Skin of body (tissue), 2 donors: ENCODE results near the gene RBFA. TPM values are rescaled to one million over a fixed set of nuclear protein-coding genes. Genes with fewer than 3 reads are reported as not detected.
"Not testable (repeated sequence)": the region's sequence is repeated elsewhere in the genome, so short reads cannot be mapped to it uniquely, and the experiment has no call there.

Experiments used
- DNase-seq: peaks from one replicate; lab custom pipeline; 2025; lab: John Stamatoyannopoulos, UW
- total RNA-seq: library from RNA; depleted of rRNA; stranded (reverse); fragments of >200 nt; gene quantifications from one replicate; pipeline ENCODE4 v1.2.3, GENCODE V29; 2014

RBFA gene, protein sequence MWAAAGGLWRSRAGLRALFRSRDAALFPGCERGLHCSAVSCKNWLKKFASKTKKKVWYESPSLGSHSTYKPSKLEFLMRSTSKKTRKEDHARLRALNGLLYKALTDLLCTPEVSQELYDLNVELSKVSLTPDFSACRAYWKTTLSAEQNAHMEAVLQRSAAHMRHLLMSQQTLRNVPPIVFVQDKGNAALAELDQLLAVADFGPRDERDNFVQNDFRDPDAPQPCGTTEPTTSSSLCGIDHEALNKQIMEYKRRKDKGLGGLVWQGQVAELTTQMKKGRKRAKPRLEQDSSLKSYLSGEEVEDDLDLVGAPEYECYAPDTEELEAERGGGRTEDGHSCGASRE
- 33.4 TPM for total RNA-seq

DNA sequence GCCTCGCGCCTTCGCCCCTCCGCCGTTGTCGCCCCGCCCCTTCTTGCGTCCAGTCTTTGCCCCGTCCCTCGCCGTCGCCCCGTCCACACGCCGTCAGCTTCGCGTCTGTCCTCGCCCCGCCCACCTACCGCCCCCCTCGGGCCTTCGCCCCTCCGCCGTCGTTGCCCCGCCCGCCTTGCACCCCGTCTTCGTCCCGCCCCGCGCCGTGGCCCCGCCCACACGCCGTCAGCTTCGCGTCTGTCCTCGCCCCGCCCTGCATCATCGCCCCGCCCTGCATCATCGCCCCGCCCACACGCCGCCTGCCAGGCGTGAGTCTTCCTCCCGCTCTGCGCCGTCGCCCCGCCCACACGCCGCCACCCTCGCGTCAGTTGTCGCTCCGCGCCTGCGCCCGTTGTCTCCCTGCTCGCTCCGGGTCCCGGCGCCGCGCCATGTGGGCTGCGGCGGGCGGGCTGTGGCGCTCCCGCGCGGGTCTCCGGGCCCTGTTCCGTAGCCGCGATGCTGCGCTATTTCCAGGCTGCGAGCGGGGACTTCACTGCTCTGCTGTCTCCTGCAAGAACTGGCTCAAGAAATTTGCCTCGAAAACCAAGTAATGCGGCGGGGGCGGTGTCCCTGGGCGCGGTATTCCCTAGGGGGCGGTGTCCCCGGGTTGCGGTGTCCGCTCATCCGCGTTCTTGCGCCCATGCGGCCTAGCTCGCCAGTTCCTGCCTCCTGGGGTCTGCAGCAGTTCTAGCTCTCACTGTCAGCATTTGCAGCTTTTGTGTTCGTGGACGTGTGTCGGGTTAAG is at the start of gene RBFA:
Gene RBFA, plus strand, starts transcription at position 367 of the 784 bp plus-strand sequence. Its CDS starts 62 bp downstream, at position 429.
- peak; percentile 99 for DNase-seq

DNA sequence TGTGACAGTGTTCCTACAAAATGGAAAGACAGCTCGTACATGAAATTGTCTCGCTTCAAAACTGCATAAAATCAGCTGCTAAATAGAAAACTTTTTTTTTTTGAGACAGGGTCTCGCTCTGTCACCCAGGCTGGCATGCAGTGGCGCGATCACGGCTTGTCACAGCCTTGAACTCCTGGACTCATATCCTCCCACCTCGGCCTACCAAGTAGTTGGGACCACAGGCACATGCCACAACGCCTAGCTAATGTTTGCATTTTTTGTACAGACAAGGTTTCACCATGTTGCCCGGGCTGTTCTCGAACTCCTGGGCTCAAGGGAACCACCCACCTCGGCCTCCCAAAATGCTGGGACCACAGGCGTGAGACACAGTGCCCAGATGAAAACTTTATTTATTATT is 49.1 kb upstream of the RBFA start:
- no peak for DNase-seq

DNA sequence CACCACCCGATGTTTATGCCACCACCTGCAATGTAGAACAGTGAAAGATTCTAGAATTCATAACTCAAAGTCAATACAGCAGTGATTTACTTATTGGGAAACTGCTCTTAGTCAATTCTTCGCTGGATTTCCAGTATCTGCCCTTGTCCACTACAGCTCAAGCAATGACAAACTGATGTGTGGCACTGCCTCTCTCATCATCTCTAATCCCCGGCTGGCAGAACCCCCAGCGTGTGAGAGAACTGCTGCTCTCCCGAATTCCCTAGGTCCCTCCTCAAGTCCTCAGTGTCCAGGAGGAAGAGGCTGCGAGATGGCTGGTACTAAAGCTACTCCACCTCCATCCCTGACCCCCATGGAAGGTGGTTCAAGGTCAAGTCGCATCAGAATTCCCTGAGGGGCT is 47.5 kb upstream of the RBFA start:
- no peak for DNase-seq

DNA sequence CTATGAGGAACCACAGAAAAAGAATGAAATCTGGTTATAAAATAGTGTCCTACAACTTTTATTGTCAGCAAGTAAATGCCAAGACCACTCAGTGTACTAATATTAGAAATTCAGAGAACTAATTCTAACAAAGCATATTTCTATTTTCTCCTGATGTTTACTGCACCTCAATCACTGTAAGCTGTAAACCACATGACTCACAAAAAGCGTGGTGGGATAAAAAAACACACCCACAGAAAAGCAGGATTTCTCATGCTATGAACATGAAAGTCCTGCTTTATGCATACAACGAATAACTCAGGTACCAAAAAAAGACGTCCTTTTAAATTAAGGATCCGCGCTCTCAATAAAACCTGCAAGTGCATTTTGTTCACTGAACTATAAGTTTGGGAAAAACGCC is 46.7 kb upstream of the RBFA start:
- DNase-seq, result no peak

DNA sequence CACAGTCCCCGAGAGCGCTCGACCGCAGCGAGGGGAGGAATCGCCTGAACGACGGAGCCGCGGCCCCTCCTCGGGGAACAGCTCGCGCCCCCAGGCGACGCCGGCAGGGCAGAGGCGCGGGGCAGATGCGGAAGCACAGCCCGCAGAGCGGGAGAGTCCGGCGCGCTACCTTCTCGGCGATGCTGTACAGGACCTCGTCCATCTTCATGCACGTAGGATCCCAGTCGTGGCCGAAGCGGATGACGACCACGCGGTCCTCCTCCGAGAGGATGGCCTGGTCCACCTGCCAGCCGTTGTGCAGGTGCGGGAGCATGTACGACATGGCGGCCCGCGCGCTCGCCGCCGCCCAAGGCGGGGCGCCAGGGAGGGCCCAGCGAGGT is 46.2 kb upstream of the RBFA start:
- no peak for DNase-seq

DNA sequence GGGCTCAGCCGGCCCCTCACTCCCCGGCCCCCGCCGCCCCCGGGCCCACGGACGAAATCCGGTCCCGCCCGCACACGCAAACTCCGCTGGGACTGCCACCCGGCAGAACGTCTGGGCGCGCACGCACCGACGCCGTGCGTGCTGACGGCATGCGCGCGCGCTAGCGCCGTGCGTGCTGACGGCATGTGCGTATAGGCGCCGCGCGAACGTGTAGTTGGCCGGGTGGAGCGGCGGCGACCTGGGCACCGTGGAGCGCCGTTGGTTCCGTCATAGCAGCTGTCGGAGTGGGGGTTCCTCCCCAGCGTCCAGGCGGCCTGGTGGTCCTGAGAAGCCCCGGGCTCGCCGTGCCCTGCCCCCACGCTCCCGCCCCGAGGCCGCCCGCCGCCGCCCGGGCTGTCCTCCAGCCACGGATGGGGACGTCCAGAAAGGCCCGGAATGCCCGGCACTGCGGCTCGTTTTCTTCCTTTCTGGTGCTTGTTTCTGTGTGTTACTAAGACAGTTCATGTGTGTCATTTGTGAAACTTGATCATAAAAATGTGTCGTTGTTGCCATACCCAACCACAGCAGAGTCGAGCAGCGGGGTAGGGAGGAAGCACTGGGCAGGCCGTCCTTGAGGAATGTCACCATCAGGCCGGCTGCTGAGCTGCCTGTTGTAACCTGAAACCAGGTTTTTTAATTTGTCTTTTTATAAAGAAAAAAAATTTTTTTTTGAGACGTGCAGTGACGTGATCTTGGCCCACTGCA is 45.6 kb upstream of the RBFA start, which contains the start of gene TXNL4A:
Gene TXNL4A, minus strand, starts transcription at position 113 of the 744 bp plus-strand sequence. CDS start 171 bp downstream, outside the sequence.
- peak; percentile 88 for DNase-seq

DNA sequence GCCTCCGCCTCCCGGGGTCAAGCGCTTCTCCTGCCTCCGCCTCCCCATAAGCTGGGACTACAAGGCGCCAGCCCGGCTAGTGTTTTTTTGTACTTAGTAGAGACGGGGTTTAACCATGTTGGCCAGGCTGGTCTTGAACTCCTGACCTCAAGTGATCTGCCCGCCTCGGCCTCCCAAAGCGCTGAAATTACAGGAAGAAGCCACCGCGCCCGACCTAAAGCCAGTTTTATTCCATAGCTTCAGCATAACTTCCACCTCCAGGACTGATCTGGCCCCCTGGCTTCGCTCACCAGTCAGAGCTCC is 45.1 kb upstream of the RBFA start:
- no peak for DNase-seq

DNA sequence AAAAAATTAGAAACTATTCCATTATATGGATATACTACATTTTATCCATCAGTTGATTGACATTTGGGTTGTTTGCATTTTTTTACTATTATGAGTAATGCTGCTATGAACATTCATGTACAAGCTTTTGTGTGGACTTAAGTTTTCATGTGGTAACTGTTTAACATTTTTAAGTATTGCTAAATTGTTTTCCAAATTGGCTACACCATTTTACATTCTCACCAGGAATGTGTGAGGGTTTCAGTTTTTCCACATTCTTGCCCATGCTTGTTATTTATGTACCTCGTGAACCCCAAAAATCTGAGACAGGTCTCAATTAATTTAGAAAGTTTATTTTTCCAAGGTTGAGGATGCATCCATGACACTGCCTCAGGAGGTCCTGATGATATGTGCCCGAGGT is 42.7 kb upstream of the RBFA start:
- no peak for DNase-seq

DNA sequence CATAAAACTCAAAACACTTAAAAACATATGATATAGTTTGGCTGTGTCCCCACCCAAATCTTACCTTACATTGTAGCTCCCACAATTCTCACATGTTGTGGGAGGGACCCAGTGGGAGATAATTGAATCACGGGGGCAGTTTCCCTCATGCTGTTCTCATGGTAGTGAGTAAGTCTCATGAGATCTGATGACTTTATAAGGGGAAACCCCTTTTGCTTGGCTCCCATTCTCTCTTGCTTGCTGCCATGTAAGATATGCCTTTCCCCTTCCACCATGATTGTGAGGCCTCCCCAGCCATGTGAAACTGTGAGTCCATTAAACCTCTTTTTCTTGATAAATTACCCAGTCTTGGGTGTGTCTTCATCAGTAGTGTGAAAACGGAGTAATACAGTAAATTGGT is 34.5 kb upstream of the RBFA start:
- DNase-seq, result not testable (repeated sequence)

DNA sequence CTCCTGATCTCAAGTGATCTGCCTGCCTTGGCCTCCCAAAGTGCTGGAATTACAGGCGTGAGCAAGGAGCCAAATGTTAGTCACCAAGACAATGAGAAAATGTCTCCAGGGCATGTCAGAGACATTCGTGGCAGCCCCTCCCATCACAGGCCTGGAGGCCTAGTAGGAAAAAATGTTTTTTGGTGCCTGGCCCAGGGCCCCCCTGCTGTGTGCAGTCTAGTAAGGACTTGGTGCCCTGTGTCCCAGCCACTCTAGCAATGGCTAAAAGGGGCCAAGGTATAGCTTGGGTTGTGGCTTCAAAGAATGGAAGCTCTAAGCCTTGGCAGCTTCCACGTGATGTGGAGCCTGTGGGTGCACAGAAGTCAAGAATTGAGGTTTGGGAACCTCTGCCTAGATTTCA is 33.4 kb upstream of the RBFA start:
- DNase-seq, result no peak

DNA sequence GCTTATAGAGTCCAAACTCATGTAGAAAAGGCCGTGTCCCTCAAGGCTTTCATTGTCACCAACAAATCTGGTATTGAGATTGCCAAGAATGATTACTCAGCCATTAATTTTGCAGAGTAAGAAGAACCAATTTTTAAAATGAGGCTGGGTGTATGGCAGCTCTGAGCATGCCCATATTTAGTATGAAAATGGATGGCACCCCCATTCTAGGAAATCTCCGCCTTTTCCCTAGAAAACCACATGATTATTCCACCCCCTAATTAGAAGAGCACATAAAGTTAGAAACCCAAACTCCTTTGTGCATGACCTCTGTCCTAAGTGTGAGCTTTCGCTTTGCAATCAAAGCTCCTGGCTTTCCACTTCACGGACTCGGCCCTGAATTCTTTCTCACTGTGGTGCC is 31.8 kb upstream of the RBFA start:
- DNase-seq, result no peak

DNA sequence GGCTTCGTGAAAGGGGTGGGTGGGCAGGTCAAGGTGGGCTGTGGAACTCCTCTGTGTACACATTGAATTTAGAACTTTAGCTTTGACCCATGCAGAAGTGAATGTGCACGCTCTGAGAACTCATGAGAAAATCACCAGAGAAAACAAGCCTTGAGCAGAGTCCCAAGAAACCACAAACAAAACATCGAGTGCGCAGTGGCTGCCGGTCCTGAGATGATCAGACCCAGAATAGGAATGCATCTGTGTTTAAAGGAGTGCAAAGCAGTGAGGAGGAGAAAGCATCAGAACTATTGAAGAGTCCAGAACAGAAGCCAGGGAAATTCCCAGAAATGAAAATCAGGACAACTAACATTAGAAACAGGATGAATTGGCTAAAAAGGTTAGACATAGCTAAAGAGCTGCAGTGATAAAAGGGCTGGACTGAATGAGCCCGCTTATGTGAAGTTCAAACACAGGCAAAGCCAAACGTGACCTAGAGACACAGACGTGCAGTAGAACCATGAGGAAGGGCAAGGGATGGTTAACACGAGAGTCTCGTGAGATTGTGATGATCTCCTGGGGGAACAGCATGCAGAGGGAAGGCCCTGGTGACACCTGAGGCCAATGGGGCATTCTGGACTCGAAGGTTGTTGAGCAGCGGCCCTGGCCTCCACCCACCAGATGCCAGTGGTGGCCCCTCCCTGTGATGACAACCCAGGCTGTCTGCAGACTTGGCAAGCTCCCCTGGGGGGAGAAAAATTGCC is 29.5 kb upstream of the RBFA start:
- no peak for DNase-seq

DNA sequence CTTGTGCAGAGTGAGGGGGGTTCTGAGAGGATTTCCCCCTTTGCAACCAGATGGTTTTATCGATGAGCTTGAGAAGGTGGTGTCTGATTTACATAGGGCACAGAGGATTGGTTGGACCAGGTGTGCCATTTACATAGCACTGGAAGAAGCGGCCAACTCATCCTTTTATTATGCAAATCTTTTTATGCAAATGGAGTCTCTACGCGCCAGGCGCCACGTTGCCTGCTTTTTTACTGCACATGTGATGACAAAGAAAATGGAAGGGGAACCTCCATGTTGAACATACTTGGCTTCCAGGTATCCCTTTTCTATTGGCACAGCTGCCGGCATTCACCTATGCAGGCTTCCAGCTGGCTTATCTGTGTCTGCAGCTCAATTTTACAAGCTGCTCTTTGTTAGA is 27.5 kb upstream of the RBFA start:
- DNase-seq, result no peak

DNA sequence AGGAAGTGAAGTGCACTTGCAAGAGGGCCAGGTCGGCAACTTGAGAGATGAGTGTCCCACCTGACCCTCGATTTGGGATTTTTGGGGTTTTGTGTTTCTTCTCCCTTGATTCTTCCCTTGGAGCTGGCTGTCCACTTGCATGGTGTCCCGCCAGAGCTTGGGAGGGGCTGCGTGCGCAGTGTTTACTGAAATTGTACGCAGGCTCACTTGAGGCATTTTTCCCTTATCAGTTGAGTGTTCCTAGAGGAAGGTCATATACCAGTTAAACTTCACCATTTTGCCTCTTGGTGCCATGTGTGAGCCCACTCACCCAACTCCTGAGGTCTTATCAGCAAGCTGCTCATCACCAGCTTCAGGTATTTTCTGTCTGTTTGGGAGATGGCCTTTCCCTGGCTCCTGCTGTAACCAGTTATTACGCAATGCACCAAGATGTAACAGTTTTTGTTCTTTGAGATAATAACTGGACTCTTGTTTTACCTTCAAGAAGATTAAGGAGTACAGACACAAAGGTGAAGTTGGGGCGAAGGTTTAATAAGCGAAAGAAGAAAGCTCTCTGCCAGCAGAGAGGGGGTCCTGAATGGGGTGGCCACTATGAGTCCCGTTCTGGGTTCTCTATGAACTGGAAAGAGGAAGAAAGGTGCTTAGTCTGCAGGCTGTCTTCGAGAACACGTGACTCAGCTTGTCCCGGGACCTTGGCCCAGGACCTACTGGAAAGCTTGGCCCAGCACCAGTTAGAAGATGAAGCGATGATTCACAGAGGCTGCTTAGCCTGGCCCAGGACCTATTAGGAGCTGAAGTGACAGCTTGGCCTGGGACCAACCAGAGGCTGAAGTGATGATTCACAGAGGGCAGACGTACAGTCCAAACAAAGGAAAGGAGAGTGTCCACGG is 24.3 kb upstream of the RBFA start:
- no peak for DNase-seq

DNA sequence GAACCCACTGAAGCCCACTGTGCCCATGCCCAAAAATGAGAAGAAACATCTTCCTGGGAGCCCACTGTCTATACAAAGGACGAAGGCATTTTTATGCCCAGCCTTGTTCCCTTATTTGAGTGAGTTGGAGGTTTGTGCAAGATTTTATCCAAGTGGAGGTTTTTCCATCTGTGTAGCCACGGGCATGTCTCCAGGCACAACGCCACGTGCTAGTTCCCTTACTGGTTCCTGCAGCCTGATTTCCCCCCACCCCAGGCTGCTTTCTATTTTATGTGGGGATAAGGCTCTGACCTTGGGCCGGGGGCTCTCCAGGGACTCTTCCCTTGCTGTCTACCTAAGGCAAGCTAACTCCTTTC is 23.7 kb upstream of the RBFA start:
- no peak for DNase-seq

DNA sequence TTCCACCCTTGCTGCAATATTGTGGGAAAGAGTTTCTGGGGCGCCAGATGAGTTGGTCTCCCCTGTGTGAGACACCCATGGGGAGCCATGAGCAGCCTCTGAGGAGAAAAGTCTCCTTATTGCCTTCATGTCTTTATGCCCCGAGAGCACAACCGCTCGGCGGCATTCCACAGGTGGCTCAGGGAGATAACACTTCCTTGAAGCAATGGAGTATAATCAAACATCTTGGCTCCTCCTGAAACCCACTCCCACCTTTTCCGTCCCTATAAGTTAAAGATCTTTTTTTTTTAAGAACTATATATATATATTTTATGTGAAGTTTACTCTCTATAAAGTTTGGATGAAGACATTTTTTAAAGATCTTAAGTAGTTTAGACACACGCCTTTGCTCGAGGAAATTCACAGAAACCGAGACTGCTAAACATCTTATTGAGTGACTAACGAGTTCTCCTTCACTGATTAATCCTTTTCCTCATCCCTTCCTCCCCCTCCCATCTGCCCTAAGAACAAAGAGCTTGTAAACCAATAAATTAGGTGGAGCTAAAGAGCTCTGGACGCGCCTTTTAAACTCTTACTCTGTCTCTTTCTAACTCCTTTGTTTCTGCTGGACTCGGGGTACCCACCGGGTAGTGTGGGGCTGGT is 22.6 kb upstream of the RBFA start:
- not testable (repeated sequence) for DNase-seq

DNA sequence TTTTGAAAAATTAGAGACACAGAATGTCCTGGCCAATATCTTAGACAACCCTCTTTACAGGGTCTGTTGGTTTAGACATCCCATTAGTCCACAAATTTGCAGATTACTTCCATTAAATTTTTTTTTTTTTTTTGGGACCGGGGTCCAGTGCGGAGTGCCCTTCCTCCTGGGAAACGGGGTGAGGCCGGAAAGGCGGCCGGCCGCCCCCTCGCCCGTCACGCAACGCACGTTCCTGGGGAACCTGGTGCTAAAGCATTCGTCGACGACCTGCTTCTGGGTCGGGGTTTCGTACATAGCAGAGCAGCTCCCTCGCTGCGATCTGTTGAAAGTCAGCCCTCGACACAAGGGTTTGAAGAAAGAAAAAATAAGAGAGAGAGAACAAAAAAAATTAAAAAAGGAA is 21.5 kb upstream of the RBFA start:
- DNase-seq, result no peak

DNA sequence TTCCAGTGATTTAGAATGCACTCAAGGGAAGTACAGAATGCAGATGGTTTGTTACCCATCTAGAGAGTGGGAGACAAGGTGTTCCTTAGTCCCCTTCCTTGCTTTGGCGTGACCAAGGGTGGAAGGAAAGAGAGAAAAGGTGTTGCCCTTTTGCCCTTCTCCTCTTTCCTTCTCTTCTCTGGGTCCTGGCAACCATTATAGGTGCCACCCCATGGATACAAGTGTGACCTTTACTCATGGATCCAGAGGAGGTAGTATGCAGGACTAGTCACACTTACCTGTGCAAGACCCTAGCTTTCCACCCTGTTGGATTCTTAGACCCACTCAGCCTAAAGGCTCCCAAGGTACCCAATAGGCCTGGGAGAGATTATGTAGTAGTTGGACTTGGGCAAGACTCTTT is 11.6 kb upstream of the RBFA start:
- DNase-seq, result peak; percentile 8

DNA sequence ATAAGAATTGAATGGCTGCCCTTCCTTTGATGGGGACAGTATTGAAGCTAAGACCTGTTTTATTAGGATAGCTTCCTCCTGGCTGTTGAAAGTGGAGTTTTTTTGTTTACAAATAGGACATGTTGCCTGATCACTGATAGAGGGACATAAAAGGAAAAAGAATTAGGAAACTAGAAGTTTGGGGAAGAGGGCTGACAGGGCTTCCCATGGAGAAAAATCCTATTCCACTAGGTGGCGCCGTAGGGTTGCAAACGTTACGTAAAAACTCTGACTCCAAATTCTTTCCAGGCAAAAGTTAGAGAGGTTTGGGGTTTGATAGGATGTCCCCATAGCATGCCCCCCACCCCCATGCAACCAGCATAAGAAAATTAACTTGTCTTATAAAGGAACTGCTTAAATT is 11.1 kb upstream of the RBFA start:
- DNase-seq, result no peak

DNA sequence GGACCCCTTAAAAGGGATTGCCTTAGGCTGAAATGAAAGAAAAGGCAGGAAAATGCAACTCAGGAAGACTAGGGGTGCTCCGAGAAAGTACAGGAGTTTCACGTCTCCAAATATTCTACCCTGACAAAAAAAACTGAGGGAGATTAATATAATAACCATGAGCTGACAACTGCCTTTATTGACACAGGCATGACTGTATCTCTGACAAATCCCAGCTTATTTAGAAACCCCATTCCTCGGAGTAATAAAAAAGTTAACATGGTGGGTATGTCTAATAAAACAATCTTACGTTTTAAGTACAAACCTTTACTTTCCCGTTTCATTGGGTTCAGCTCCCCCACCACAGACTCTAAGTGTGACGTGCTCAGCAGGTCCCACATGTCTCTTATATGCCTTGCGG is 7.9 kb upstream of the RBFA start:
- no peak for DNase-seq
